Omental fat pad (tissue), 4 donors: ENCODE measurements around the gene SLC39A12. TPM values are rescaled to one million over a fixed set of nuclear protein-coding genes. Genes with fewer than 3 reads are reported as not detected.

Source experiments
- ATAC-seq: fragments of 150-250 bp; one replicate; pipeline ENCODE4 v1.9.1; 2016; ENCODE audit warnings: mild to moderate bottlenecking, moderate library complexity; ENCODE audit not compliant: low FRiP score
- DNase-seq: peaks from one replicate; pipeline ENCODE4 v3.0.0-alpha.2; 2019; ENCODE audit warnings: low spot score
- total RNA-seq, 4 donors: library from RNA; depleted of rRNA; stranded (reverse); fragments of >200 nt; gene quantifications; one replicate each; pipeline ENCODE4 v1.1.0, GENCODE V29; 2016
- TF ChIP-seq, protein P1 (sequence below), 3 donors: fragments of 450-650 bp; IDR thresholded peaks; one replicate each; pipeline ENCODE4 v1.5.1; 2016 to 2017; ENCODE audit warnings: antibody characterized with exemption in 3 of 3, mild to moderate bottlenecking in 3 of 3, moderate library complexity in 2 of 3

SLC39A12 gene
- total RNA-seq, 4 donors from 2014 or later = 0.44 to 0.56 (median 0.47) TPM; not detected in 1

DNA sequence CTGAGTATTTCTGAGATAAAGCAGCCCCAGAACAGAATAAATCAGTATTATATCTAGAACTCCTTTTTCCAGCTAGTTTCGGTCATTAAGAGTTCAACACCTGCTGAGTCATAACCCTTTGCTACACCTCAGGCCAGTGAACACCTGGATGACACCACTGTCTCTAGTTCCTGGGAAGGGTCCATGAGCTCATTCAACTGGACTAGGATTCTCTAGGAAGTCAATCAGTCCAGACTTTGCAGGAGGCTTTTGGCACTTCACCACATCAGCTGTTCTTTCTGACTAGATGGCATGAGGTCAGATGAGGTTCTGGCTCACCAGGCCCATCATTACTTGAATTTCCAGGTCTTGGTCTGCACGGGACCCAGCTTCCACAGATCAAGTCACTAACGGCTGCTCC lies 11.7 kb downstream of the SLC39A12 start:
- TF ChIP-seq, protein P1, sequence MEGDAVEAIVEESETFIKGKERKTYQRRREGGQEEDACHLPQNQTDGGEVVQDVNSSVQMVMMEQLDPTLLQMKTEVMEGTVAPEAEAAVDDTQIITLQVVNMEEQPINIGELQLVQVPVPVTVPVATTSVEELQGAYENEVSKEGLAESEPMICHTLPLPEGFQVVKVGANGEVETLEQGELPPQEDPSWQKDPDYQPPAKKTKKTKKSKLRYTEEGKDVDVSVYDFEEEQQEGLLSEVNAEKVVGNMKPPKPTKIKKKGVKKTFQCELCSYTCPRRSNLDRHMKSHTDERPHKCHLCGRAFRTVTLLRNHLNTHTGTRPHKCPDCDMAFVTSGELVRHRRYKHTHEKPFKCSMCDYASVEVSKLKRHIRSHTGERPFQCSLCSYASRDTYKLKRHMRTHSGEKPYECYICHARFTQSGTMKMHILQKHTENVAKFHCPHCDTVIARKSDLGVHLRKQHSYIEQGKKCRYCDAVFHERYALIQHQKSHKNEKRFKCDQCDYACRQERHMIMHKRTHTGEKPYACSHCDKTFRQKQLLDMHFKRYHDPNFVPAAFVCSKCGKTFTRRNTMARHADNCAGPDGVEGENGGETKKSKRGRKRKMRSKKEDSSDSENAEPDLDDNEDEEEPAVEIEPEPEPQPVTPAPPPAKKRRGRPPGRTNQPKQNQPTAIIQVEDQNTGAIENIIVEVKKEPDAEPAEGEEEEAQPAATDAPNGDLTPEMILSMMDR (IDR thresholded peaks at IDR 0.05) = no peak
- no peak for DNase-seq
- no peak for ATAC-seq

DNA sequence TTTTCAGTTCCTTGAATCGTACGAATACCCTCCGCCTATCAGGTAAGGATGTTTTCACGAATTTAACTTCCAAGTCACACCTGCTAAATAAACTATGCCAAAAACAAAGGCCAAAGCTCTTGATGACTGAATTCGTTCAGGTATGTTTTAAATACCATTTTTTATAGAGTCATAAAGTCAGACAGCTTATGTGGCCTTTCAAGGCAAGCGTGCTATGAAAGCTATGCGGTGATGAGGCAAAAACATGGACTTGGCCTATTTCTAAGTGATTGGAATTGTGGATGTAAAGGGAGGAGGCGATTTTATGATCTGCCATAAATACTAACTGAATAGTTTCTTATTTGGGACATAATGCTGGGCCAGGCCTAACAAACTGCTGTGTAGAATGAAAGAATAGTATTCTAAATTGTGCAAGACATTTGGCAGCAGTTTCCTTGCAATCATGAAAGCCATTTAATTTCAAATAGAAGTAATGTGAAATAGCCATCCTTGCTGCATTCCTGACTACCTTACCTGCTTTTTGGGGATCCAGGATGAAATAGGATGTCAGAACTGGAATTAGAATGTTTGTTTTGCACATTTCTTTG lies 14.0 kb downstream of the SLC39A12 start:
- DNase-seq (no peak), ATAC-seq (no peak)
- TF ChIP-seq, protein P1 (IDR thresholded peaks at IDR 0.05) = no peak

DNA sequence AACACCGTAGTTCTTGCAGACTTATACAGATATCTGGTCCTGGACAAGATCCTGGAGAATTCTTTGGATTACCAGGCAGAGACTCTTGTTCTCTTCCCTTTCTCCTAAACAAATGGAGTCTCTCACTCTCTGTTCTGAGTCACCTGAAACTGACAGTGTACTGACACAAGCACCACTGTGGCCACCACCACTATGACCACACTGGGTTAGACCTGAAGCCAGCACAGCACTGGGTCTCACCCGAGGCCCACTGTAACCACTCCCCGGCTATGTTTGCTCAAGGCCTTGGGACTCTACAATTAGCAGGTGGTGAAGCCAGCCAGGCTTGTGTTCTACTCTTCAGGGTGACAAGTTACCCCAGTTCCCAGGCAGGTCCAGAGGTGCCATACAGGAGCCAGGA lies 22.8 kb downstream of the SLC39A12 start:
- ATAC-seq = no peak
- no peak for DNase-seq
- TF ChIP-seq, protein P1 (IDR thresholded peaks at IDR 0.05) = no peak

GRCh38 chr10:17980846-17981565 lies 29.3 kb downstream of the SLC39A12 start:
- ATAC-seq (no peak), DNase-seq (no peak)
- TF ChIP-seq, protein P1 (IDR thresholded peaks at IDR 0.05) = no peak

DNA sequence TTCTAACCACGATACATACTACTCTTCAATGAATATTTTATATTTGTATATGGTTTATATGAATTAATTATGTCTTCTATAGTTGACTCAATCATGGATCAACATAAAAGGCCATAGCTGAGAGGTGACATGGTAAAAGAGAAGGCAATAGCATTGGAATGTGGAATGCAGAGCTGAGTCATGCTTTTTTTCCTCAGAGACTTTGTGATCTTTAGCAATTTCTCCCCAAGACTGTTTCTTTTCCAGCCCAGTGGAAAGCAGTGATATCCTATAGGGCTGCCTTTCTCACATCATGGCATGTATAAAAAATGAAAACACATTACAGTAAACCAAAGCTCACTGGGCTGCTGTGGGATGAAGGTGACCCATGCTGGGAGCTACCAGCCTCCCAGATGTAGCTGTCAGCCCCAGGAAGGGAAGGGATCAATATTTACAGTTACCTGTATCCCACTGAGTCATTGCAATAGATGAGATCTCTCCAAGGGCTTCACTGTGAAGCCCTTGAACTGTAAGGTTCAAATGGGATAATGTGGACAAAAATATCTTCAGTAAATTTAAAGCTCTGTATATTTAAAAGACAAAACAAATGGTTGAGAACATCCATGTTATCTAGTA lies 30.2 kb downstream of the SLC39A12 start:
- ATAC-seq (no peak), DNase-seq (no peak)
- TF ChIP-seq, protein P1 (IDR thresholded peaks at IDR 0.05) = no peak

DNA sequence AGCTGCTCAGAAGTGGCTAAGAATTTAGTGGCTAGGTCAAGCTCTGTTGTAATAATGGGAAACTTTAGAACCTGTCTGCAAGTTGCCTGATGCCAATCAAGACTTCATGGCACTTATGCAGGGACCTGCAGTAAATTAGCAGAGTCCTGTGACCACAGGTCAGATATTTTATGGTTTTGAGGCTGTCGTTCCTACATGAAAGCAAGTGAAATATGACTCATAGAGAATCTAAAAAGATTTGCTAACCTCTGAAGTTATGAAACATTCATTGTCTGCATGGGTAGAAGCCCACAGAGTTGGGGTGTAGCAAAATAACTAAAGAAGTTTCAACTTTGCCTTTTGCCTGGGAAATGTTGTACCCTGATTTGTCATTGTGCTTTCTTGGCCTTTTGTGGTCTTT lies 32.3 kb downstream of the SLC39A12 start:
- ATAC-seq (no peak), DNase-seq (no peak)
- TF ChIP-seq, protein P1 (IDR thresholded peaks at IDR 0.05) = no peak
